A549 (cell line): ENCODE data around the gene ASCC2. TPM values are rescaled to one million over a fixed set of nuclear protein-coding genes. Genes with fewer than 3 reads are reported as not detected.

ENCODE experiments used
- ATAC-seq, 2 experiments: fragments of 200-7000 bp in 1 of 2; fragments of >200 bp in 1 of 2; cut with Nextera tagmentation in 1 of 2; cut with Tn5 transposase in 1 of 2; 3 replicates each; pipeline versions ENCODE4 v1.8.0 to v1.9.1; 2018 to 2020; ENCODE audit warnings: mild to moderate bottlenecking in 1 of 2, moderate library complexity in 1 of 2
- CTCF ChIA-PET: fragments of 300-600 bp; sonication (Branson Sonifier 250); formaldehyde crosslinking; extraction: SDS; loops from one replicate; lab custom pipeline; 2021; ENCODE audit warnings: antibody characterized with exemption, inconsistent platforms; lab: Yijun Ruan, JAX
- POLR2A ChIA-PET: fragments of 350-600 bp; formaldehyde crosslinking; extraction: SDS; loops from one replicate; lab custom pipeline; 2021; ENCODE audit warnings: antibody characterized with exemption, inconsistent platforms; lab: Yijun Ruan, JAX
- DNase-seq, 2 experiments: peaks; one replicate each; pipeline versions ENCODE4 v3.0.0 to v3.0.0-alpha.2; 2011 to 2016; ENCODE audit warnings: low read depth in 1 of 2, low spot score in 1 of 2
- FAIRE-seq: peaks from 2 replicates; lab custom pipeline; 2011; peaks lifted over from hg19 to GRCh38; lab: Jason Lieb, UNC
- H3K27ac ChIP-seq, 2 experiments: fragments of >200 bp; sonication (Bioruptor Twin); formaldehyde crosslinking; 3 replicates each; pipeline ENCODE4 v1.5.1; 2016 to 2017
- H3K4me1 ChIP-seq: fragments of >200 bp; sonication (Bioruptor Twin); formaldehyde crosslinking; 3 replicates; pipeline ENCODE4 v1.6.1; 2016
- H3K4me2 ChIP-seq: fragments of >200 bp; sonication (Bioruptor Twin); formaldehyde crosslinking; 3 replicates; pipeline ENCODE4 v1.6.1; 2016
- H3K4me3 ChIP-seq: fragments of >200 bp; sonication (Bioruptor Twin); formaldehyde crosslinking; 3 replicates; pipeline ENCODE4 v1.5.1; 2016
- H3K9me3 ChIP-seq: fragments of >200 bp; sonication (Bioruptor Twin); formaldehyde crosslinking; 3 replicates; pipeline ENCODE4 v1.6.1; 2016
- CHD2 ChIP-seq: fragments of 150-350 bp; IDR thresholded peaks from 2 replicates; pipeline ENCODE4 v1.6.1; 2014; ENCODE audit warnings: low read length; ENCODE audit not compliant: partially characterized antibody
- CTCF ChIP-seq: fragments of >200 bp; sonication (Bioruptor Twin); formaldehyde crosslinking; IDR thresholded peaks from 3 replicates; pipeline ENCODE4 v1.5.1; 2016
- EP300 ChIP-seq, 2 experiments: fragments of >200 bp; sonication (Bioruptor Twin); formaldehyde crosslinking; IDR thresholded peaks; 2 replicates in 1 of 2; 3 replicates in 1 of 2; pipeline ENCODE4 v1.6.1; 2016 to 2017
- FOSL2 ChIP-seq, 2 experiments: fragments of 450-650 bp in 1 of 2; fragments of >200 bp in 1 of 2; sonication (Bioruptor Twin) in 1 of 2; formaldehyde crosslinking; IDR thresholded peaks; 2 replicates each; pipeline versions ENCODE4 v1.5.0 to v1.6.1; 2016 to 2020; ENCODE audit warnings: mild to moderate bottlenecking in 1 of 2, moderate library complexity in 1 of 2
- HDAC2 ChIP-seq: fragments of 200-600 bp; sonication (generic); IDR thresholded peaks from 2 replicates; pipeline ENCODE4 v1.6.1; 2016
- HES2 ChIP-seq: fragments of >200 bp; sonication (Bioruptor Twin); formaldehyde crosslinking; IDR thresholded peaks from 2 replicates; pipeline ENCODE4 v1.6.1; 2016
- HOXA7 ChIP-seq: fragments of 250-450 bp; sonication (Bioruptor Pico); IDR thresholded peaks from 2 replicates; pipeline ENCODE4 v1.5.0; 2020; ENCODE audit warnings: mild to moderate bottlenecking, moderate library complexity
- HOXB5 ChIP-seq: fragments of 250-450 bp; sonication (Bioruptor Pico); IDR thresholded peaks from 2 replicates; pipeline ENCODE4 v1.5.0; 2020; ENCODE audit warnings: mild to moderate bottlenecking, moderate library complexity
- JUN ChIP-seq, 2 experiments: fragments of >200 bp; sonication (Bioruptor Twin); formaldehyde crosslinking; IDR thresholded peaks; 2 replicates in 1 of 2; 3 replicates in 1 of 2; pipeline ENCODE4 v1.6.1; 2016 to 2017
- MAFK ChIP-seq: fragments of 450-650 bp; IDR thresholded peaks from 2 replicates; pipeline ENCODE4 v1.6.1; 2014; ENCODE audit not compliant: partially characterized antibody
- MAX ChIP-seq: IDR thresholded peaks from 2 replicates; pipeline ENCODE4 v1.6.1; 2012
- MYC ChIP-seq: IDR thresholded peaks from 2 replicates; pipeline ENCODE4 v1.6.1; 2012; ENCODE audit warnings: mild to moderate bottlenecking, inconsistent platforms, low read length, improper control_type of control experiment, borderline replicate concordance
- NPAS2 ChIP-seq: fragments of 250-450 bp; sonication (Bioruptor Pico); IDR thresholded peaks from 2 replicates; pipeline ENCODE4 v1.8.0; 2022; ENCODE audit warnings: mild to moderate bottlenecking, moderate library complexity, borderline replicate concordance
- PBX3 ChIP-seq: IDR thresholded peaks from 2 replicates; pipeline ENCODE4 v1.6.1; 2012
- PHF8 ChIP-seq: fragments of 200-600 bp; sonication (generic); IDR thresholded peaks from 2 replicates; pipeline ENCODE4 v1.6.1; 2016; ENCODE audit warnings: low read depth, mild to moderate bottlenecking, antibody characterized with exemption, moderate library complexity, borderline replicate concordance
- RAD21 ChIP-seq, 2 experiments: fragments of >200 bp in 1 of 2; sonication (Bioruptor Twin) in 1 of 2; formaldehyde crosslinking in 1 of 2; IDR thresholded peaks in 1 of 2; conservative IDR thresholded peaks in 1 of 2; 2 replicates in 1 of 2; 3 replicates in 1 of 2; pipeline ENCODE4 v1.6.1; 2012 to 2018; ENCODE audit warnings: inconsistent platforms in 1 of 2
- RFX5 ChIP-seq: fragments of 450-650 bp; IDR thresholded peaks from 2 replicates; pipeline ENCODE4 v1.7.1; 2014; ENCODE audit warnings: antibody characterized with exemption, mild to moderate bottlenecking, moderate library complexity
- SMC3 ChIP-seq: fragments of >200 bp; sonication (Bioruptor Twin); formaldehyde crosslinking; IDR thresholded peaks from 3 replicates; pipeline ENCODE4 v1.6.1; 2018; ENCODE audit warnings: inconsistent platforms
- WGBS: methylation state at CpG from one replicate; pipeline ENCODE4 v1.1.6; 2017; ENCODE audit errors: missing lambda C conversion rate; 5-methylcytosine and 5-hydroxymethylcytosine counted together
- polyA plus RNA-seq, 4 experiments: library from polyadenylated mRNA; depleted of rRNA in 3 of 4; stranded (reverse); fragments of >200 nt; fragmentation: RNase III in 1 of 4; extraction: RNeasy Plus Mini Kit Qiagen cat#74134 plus additional on column Dnase treatment in 1 of 4; gene quantifications; 2 replicates in 3 of 4; 3 replicates in 1 of 4; pipeline ENCODE4 v1.2.3, GENCODE V29; 2011 to 2017

Gene ASCC2
- polyA plus RNA-seq, 2 of the 4 experiments (the other 2 are of a cell fraction): 27.2 to 31.6 TPM

GRCh38 chr22:29780220-29780619 is 57.9 kb downstream of the ASCC2 start (continued):
- TF ChIP-seq HOXA7 (CRISPR knock-in tag) (no peak), MAFK (no peak), HES2 (no peak), PHF8 (no peak)
- TF ChIP-seq, all 56 proteins: peak for 0

GRCh38 chr22:29773233-29773632 is 64.8 kb downstream of the ASCC2 start:
- no peak overlapping the region for H3K4me3 ChIP-seq
- peak; percentile 31 to 40 for DNase-seq
- H3K9me3 ChIP-seq: no peaks in the 10 kb centered on the region
- POLR2A ChIA-PET: interaction anchor here (0.6 to 0.7 kb wide), 2 partner anchors 45 to 110 kb away, joined by 3 to 9 read pairs; no protein-coding TSS in a partner anchor
- TF ChIP-seq FOSL2 (IDR thresholded peaks at IDR 0.05) (no peak), FOSL2 (CRISPR knock-in tag; IDR thresholded peaks at IDR 0.05) (peak; percentile 5; the same call in 1 of the 2 replicates), MAFK (no peak)
- no peak overlapping the region for H3K4me2 ChIP-seq
- H3K27ac ChIP-seq: peak overlapping the region; percentile 45 to 79; a peak in 5 of 6 replicates
- H3K4me1 ChIP-seq: peaks cover 18% of the 10 kb centered on the region
- peak; percentile 76 to 87 for ATAC-seq
- 9% methylated on average over 1 of the region's 2 CpGs for WGBS
- no peak for FAIRE-seq
- CTCF ChIA-PET: interaction anchor here (0.7 to 4.2 kb wide), 3 partner anchors 10 to 232 kb away, joined by 3 to 20 read pairs (median 4); no protein-coding TSS in a partner anchor

- ChIA-PET CTCF (interaction anchor here (0.6 to 4.2 kb wide), 4 partner anchors 14 to 233 kb away, joined by 3 to 20 read pairs (median 3); no protein-coding TSS in a partner anchor), POLR2A (interaction anchor here (0.6 kb wide), 1 partner anchor 41 kb away, joined by 4 read pairs; no protein-coding TSS in a partner anchor)
- WGBS: 55% methylated on average over 5 of the region's 5 CpGs
- H3K4me1 ChIP-seq: peaks cover 18% of the 10 kb centered on the region
- DNase-seq (peak in 1 of 2 experiments; percentile 58), ATAC-seq (peak; percentile 50 to 79; a peak in 5 of 6 replicates), FAIRE-seq (no peak)
- peak overlapping the region in 1 of 2 experiments; percentile 79; a peak in 1 of 6 replicates for H3K27ac ChIP-seq
- TF ChIP-seq NPAS2 (CRISPR knock-in tag) (no peak), MAX (no peak), JUN (IDR thresholded peaks at IDR 0.05) (no peak), PBX3 (no peak), HDAC2 (no peak), HES2 (no peak), RFX5 (no peak), MYC (no peak), SMC3 (peak; percentile 31; the same call in 1 of the 3 replicates), CHD2 (no peak), HOXB5 (CRISPR knock-in tag) (no peak), CTCF (peak; percentile 40), RAD21 (conservative IDR thresholded peaks at IDR 0.05 in 1 of 2, IDR thresholded peaks at IDR 0.05 in 1 of 2) (peak; percentile 25 to 48; a peak in 2 of 5 replicates), EP300 (IDR thresholded peaks at IDR 0.05) (no peak)
- no peaks in the 10 kb centered on the region for H3K9me3 ChIP-seq
- H3K4me2 ChIP-seq: no peak overlapping the region
- no peak overlapping the region for H3K4me3 ChIP-seq
Measured at GRCh38 chr22:29772170-29772641, 65.9 kb downstream of the ASCC2 start.
